CD4-positive, alpha-beta T cell treated with Interleukin-2 at 100 ng/mL for 4 hours (primary cell): ENCODE measurements around the gene JAM3.
"Not testable (repeated sequence)": the region's sequence is repeated elsewhere in the genome, so short reads cannot be mapped to it uniquely, and the experiment has no call there.

Experiments
- DNase-seq: peaks from one replicate; pipeline ENCODE4 v3.0.0-alpha.2; 2020; ENCODE audit warnings: low spot score

The JAM3 gene

GRCh38 chr11:134062265-134063123 lies 6.4 kb upstream of the JAM3 start:
- DNase-seq: no peak

GRCh38 chr11:134063124-134063495 lies 5.8 kb upstream of the JAM3 start:
- no peak for DNase-seq

DNA sequence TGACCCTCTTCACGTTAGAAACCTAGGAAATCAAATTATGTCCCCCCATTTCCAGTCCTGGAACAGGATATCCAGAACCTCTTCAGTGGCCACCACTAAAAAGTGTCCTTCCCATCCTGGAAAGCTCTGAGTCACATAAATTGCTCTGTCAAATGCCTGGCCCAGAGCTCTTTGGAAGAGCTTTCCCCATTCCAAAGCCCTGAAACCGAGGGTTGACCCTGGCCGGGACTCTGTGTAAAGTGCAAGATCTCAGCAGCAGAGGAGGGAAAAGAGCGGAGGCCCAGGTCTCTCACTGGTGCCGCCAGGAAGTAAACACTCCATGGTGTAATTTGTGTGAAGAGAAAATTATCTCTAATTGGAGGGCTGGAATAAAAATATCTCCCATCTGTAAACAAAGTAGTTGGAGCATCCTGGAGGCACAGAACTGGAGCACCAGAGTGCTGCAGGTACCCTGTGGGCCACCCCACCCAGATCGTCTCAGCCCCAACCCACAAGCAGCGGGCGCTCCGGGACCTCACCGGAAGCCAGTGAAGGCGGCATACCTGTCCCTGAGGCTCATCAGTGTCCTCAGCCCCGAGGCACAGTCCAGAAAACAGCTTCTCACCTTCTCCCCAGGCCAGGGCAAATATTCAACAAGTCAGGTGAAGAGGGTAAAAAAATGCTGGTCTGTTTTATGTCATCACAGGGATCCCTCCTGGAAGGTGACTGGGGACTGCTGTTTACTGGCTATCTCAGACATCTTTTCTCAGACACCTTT lies 4.7 kb upstream of the JAM3 start:
- DNase-seq: no peak

- no peak for DNase-seq
These were observed 3.5 kb upstream of the JAM3 start for GRCh38 chr11:134065381-134065780.

DNA sequence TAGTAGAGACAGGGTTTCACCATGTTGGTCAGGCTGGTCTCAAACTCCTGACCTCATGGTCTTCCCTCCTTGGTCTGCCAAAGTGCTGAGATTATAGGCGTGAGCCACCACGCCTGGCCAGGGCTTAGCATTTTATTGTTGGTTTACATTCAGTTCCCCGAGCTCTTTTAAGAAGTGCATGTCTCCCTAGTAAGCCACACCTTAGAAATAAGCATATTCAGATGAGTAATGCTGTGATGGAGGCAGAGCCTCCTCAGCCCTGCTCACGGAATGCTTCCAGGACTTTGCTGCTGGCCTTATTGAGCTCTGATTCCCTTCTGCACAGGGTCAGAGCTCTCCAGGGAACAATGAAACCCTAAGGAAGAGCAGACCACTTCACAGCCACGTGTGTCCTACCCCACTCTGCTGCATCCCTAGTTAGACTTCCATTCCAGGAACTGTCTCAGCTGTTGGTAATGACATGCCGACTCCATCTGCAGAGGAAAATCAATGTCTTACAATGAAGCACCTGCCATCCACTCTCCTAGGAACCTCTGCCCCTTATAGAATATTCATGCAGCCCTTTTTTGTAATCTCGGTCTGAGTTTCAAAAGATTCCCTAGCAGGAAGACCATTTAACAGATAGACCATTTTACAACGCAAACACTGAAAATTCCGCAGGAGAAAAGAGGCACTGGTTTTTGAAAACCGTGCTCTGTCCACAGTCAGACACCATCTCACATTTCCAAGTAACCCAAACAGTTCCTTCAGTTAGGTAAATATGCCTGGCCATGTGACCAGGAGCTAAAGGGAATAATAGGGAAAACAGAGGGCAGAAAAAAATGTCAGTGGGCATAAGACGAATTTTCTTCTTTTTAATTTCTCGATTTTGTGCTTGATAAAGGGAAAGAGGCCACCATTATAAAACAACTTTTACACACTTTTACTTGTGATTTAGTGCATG lies 1.7 kb upstream of the JAM3 start:
- DNase-seq: no peak

DNA sequence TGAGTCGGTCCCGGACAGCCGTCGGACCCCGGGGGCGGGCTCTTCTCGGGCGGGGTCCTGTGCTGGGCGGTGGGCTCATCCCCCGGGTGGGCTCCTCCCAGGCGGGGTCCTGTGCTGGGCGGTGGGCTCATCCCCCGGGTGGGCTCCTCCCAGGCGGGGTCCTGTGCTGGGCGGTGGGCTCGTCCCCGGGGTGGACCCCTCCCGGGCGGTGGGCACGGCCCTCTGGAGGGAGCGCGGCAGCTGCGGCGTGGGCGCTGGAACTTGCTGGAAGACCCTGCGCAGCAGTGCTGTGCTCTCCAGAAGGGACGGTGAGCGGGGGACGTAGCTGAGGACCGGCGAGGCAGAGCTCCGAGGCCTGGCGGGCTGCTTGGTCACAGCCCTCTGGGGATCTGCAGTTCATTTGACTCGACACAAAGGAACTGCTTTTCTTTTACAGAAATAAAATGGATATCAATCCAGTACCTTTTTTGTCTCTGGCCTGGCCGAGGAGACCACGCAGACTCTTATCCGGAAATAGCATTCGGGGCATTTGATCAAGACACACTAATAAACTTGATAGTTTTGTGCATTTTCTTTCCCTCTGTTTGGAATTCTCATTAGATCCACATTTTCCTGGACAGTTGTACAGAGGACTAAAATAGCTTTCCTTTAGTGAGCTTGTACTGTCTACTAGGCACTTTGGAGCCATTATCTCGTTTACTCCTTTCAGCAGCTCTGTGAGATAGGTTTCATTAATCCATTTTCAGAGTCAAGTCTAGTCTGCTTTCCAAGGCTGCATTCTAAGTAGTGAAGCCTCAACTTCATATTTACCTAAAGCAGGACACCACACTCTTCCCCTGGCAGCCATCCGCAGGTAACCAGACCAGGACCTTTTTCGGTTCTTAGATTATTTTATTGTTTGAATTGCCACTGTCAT lies 812 bp downstream of the JAM3 start:
- DNase-seq: no peak

DNA sequence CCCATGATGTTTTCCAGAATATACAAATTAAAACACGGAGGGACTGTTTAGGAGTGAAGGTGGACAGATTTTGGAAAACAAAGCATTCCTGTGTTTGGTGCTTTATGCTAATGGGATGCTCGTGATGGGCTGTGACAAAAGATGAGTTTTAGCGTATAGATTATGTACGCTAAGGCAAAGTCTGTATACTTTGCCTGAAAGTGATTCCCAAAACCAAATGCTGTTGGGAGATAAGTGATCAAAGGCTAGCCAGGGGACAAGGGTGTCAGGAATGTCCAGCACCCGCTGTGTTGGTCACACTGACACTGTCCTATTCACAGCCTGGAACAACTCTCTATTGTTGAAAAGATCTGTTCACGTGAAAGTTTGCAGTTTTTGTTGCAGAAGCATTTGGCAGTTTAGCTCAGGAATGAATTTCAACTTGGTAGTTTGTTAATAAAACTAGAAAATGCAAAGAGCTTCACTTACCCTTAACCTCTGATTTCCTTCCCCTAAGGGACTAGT lies 1.5 kb downstream of the JAM3 start:
- DNase-seq: no peak

DNA sequence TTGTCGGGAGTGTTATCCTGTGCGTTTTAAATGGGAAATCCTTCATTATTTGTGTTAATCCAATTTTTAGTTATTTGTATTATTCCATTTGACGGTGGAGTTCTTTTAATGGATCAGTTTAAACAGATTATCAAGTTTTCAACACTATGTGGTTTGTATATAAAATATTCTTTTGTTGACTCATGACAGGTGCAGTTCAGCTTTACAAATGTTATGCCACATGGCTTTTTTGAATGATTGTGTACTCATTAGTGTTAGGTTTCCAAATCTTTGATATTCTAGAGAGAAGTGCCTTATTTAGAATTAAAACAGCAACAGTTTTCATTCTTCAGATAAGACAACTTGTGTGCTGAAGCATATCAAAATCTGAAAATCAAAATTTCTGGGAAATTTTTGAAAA lies 2.4 kb downstream of the JAM3 start:
- no peak for DNase-seq

GRCh38 chr11:134071766-134072402 lies 3.0 kb downstream of the JAM3 start:
- DNase-seq: no peak

DNA sequence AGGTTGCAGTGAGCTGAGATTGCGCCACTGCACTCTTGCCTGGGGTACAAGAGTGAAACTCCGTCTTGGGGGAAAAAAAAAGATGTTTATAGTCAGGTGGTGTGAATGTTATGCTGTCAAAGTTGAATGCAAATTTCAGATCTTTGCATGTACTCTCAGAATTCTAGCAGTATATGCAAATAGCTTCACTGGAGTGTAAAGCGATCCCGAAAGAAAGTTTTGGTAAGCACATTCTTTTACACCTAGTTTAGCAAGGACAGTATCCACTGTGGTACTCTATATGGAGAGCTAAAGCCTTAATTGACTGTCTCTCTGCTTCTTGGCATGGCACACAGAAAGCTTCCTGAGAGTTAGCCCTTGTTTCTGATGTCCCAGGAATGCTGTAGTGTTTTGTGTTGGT lies 4.0 kb downstream of the JAM3 start:
- DNase-seq: no peak

DNA sequence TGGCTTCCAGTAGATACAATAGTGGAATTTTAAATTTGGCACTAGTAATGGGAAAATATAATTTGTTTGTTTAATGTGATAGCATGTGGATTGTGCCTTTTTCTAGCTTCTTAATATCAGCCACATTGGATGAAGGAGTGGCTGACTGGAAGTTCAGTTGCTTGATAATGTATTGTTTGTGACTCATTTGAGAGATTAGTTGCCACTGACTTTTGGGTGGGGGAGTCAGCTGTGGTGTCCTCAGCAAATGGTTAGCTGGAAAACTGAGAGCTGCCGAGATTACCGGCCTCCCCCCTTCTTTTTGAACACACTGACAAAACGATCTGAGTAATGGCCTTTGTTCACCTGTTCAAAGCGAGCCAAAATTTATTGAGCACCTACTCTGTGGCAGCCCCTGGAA lies 5.5 kb downstream of the JAM3 start:
- DNase-seq: no peak

GRCh38 chr11:134074766-134075165 lies 5.9 kb downstream of the JAM3 start:
- DNase-seq: no peak

DNA sequence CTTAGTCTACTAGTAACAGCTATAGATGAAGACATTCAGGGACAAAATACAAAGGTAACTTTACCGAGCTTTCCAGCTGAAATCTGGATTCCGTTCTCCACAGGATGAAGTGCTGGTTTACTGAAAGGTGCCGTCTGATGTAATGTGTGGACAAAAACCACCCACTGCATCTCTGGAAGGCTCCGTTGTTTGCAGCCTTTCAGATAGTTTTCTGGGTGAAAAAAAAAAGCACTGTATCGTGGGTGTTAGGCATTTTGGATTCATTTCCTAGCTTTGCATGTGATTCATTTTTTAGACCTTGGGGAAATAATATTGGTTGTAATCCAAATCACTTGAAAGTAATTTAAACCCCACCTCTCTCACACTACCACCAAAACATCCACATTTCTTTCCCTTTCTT lies 10.4 kb downstream of the JAM3 start:
- DNase-seq: no peak

DNA sequence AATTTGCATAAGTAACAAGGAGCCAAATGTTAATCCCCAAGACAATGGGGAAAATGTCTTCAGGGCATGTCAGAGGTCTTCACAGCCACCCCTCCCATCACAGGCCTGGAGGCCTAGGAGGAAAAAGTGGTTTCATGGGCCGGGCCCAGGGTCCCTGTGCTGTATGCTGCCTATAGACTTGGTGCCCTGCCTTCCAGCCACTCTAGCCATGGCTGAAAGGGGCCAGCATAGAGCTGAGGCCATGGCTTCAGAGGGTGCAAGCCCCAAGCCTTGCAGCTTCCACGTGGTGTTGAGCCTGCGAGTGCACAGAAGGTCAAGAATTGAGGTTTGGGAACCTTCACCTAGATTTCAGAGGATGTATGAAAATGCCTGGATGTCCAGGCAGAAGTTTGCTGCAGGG lies 12.4 kb downstream of the JAM3 start:
- not testable (repeated sequence) for DNase-seq

DNA sequence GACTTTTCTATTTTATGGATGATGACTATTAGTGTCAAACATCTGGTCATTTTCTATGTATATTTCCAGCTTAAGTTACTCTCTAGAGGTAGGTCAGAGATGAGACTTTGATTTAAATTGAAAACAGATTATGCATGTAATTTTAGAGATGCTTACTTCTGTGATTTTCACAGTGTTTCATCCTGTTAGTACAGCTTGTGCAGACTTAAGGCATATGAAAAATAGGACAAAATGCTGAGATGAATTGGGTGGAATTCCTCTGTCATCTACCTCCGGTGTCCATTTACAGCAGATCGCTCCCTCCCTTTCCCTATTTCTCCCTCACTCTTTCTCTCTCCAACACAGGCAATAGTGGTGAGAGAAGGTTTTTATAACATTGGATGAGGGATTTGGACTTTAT lies 14.1 kb downstream of the JAM3 start:
- DNase-seq: no peak

- no peak for DNase-seq
These were observed 17.5 kb downstream of the JAM3 start for GRCh38 chr11:134086376-134086775.

DNA sequence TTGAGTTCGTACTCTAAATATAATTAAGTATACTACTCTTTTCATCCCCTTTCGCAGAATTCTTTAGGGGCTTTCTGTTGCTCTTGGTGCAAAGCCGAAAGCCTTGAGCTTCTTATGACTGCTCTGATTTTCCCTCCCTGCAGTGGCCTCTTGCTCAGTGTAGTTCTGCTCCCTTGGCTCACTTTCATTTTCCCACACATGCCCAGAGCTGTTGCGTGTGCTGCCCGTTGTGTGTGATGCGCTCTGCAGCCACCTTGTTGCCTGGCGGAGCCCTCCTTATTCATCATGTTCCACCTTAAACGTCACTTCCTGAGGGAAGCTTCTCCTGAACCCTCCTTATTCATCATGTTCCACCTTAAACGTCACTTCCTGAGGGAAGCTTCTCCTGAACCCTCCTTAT lies 23.1 kb downstream of the JAM3 start:
- DNase-seq: not testable (repeated sequence)

GRCh38 chr11:134097166-134097565 lies 28.3 kb downstream of the JAM3 start:
- DNase-seq: no peak

GRCh38 chr11:134098566-134099184 lies 29.8 kb downstream of the JAM3 start:
- DNase-seq: no peak

DNA sequence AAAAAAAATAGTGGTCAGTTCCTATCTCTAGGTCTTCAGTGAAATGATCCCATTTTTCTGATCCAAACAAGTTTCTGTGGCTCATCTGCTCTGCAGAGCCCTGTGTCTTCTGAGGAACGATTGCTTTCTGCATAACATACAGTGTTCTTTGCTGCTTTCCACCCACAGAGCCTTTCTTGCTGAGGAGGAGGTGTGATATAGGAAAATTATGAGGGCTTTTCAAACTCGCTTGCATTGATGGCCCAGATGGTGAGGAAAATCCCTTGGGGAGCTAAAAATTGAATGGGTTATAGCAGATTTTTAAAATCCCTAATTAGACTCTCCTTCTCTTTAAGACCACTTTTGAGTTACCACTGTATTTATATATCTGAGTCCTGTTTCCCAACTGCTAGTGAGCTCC lies 31.3 kb downstream of the JAM3 start:
- no peak for DNase-seq
